GM18858 (cell line): ENCODE measurements around the gene IRF8.
"Not testable (repeated sequence)": the region's sequence is repeated elsewhere in the genome, so short reads cannot be mapped to it uniquely, and the experiment has no call there.

Source experiments
- ATAC-seq: cut with Tn5 transposase; IDR thresholded peaks from one replicate; pipeline ENCODE4 v1.9.1; 2021; ENCODE audit not compliant: unreplicated experiment

Gene IRF8

DNA sequence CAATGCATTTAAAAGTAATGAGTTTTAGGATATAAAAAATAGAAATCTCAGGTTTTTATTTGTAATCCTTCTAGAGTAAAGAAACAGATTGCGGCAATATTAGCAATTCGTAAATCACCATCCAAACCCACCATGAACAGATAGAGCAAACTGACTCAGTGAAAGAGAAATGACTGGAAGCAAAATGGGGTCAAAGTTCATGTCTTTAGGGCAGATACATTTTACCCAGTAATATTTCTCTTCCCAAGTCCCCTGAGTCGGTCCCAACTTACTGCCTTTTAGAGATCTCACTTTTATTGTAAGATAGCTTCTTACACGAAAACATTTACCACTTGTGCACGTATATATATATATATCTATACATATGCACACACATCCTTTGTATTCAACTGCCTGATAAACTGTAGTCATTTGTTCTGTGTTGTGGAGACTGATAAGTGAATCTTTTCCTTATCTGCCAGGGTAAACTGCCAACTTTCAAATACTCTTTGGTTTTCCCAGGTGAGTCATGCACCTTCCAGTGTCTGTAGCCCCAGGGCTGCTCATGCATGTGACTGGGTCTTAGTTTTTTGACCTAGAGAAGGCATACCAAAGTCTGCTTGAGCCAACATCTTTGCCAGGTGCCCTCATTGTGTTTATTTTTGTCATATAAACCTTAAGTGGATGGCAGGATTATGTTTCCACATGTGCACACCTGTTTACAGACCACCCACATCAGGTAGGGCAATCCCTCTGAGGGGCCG lies 7.8 kb upstream of the IRF8 start:
- no peak for ATAC-seq

GRCh38 chr16:85891776-85892166 lies 7.2 kb upstream of the IRF8 start:
- ATAC-seq: no peak

GRCh38 chr16:85892760-85893159 lies 6.2 kb upstream of the IRF8 start:
- ATAC-seq: no peak

GRCh38 chr16:85894266-85894665 lies 4.7 kb upstream of the IRF8 start:
- ATAC-seq: no peak

DNA sequence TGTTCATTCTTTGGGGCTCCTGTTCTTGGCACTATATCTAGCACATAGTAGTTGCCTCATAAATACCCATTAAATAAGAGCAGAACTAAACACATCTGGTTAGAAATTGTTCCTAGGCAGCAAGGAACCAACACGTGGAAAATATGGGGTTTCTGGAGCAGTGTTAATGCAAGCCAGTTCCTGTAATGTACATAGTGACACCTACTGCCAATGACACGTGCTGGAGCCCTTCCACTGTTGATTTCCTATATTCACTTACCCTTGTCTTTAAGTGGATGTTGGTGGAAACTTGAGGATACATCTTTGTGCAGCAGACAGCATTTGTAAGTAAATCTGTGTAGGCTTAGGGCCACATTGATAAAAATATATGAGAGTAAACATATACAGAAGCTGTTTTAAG lies 1.6 kb upstream of the IRF8 start:
- no peak for ATAC-seq

DNA sequence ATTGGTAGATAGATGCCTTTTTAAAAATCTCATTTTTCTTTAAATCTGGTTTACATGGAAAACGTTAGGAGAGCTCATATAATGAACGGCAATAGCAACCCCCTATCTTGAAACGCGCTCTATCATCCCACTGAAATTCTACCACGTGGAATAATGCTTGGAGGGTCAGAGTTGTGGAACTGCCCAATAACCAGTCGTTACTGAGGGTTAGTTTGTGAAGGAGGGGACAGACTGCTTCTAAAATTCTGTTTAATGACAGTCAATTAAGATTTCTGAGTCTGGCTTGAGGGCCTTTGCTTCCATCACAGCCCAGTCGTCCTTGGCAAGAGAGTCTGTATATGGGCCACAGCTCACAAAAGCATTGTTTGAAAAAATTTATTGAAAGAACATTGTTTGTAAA lies 482 bp downstream of the IRF8 start:
- ATAC-seq: no peak

DNA sequence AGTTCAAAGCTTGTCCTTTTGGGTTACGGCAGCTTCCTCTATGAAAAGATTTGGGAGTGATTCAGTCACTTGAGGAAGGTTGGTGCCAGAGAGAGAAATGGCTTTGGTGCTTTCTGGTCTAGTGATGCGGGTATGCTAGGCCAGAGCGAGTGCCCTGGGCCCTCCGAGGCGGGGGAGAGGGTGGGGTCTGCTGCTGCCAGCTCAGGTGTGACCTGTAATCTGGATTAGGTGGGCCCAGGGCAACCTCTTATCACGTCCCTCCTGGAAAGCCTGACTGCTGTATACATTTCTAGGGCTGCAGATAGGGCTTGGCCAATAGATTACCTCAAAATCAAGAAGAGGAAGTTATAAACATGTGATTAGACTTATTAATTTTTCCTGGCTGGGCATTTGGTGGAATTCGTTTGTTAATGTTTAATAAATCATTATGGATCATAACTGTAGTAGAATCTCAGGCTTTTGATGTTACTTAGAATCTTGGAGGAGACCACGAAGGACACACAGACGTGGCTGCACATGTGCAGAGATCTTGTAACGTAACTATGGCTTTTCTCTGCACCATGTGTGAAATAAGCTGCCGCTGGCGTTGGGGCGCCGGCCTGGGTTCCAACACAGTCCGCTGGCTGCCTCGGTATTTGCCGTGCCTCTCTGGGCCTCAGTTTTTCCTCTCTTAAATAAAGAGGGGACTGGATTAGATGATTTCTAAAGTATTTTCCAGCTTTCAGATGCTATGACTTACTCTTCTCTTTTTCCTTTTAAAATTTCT lies 1.2 kb downstream of the IRF8 start:
- no peak for ATAC-seq

DNA sequence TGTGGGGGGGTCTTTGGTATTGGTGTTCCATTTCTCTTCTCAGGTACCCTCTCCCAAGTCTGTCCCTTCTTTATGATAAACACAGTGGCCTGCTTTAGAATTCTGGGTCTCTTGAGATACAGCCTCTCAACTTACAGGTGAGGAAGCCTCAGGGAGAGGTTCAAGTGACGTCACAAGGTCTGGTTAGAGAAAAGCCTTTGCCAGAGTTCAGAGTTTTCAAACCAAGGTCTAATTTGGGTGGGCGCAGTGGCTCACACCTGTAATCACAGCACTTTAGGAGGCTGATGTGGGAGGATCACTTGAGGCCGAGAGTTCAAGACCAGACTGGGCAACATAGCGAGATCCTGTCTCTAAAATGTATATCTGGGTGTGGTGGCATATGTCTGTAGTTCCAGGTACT lies 2.1 kb downstream of the IRF8 start:
- no peak for ATAC-seq

GRCh38 chr16:85901773-85902365 lies 2.9 kb downstream of the IRF8 start:
- ATAC-seq: no peak

DNA sequence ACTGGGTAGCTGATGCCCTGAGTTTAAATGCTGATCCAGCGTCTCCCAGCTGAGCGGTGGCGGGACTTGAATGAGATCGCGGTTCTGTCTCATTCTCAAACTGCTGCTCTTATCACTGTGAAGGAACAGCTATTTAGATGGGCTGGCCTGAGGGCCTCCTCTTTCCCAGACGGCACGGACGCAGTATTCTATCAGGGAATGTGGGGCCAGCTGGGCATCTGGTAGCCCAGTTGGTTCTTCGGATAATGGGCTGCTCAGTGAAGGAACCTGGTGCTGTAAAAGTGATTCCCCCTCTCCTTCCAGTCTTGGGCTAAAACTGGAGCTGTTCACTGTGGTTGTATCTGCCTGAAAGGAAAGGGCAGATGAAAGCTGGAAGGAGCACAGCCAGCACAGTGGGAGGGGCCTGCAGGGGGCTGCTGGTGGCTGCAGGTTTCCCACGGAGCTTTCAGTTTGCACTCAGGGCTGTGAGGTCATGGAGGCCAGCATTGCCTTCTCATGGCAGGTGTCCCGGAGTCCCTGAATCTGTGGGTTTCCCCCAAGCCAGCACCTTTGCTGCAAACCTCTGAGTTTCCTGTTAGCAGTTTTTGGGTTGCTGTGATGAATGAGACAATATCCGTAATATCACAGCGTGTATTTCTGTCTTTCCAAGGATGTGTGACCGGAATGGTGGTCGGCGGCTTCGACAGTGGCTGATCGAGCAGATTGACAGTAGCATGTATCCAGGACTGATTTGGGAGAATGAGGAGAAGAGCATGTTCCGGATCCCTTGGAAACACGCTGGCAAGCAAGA lies 3.6 kb downstream of the IRF8 start:
- ATAC-seq: no peak

- ATAC-seq: no peak
Measured at GRCh38 chr16:85903559-85903958, 4.6 kb downstream of the IRF8 start.

DNA sequence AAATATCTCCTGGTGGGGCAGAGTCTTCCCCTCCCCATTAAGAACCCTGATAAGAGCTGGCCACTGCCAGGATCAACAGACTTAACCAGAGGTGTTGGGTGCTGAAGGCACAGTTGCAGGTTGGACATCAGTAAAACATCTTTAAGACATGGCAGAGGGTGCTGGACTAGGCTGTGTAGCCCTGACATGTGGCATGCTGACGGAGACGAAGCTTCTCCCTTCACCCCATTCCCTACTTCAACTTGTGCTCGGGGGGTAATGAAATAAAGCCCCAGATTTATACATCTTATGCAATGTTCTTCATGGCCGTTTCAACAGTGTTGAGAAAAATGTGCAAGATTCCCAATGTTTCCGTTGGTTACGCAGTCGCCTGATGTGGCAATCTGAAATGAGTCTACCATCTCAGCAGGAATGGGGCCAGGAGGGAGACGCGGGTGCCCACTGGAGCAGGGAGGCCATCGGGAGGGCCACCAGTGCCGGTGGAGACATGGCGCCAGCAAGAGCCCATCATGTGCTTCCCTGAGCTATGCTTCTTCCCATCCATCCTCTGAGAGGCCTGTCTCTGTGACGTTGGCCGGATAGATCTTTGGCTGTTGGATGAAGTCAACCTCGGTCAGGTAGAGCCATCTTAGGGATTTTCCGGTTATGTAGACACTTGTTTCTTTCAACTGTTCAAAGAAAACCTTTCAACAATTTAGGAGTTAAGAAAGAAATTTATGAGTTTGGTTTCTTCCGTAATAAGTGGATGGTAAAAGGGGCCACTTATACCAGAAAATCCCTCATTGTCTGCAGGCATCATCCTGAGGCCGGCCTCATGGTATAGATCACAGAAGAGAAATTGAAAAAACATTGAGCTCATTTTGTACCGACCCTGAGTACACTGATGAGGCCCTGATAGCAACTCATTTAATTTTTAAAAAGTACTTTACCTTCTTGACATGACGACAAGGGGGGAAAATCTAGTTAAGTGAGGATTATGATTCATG lies 6.4 kb downstream of the IRF8 start:
- no peak for ATAC-seq

- ATAC-seq: no peak
Measured at GRCh38 chr16:85906349-85906748, 7.4 kb downstream of the IRF8 start.

GRCh38 chr16:85907231-85907630 lies 8.3 kb downstream of the IRF8 start:
- ATAC-seq: not testable (repeated sequence)

DNA sequence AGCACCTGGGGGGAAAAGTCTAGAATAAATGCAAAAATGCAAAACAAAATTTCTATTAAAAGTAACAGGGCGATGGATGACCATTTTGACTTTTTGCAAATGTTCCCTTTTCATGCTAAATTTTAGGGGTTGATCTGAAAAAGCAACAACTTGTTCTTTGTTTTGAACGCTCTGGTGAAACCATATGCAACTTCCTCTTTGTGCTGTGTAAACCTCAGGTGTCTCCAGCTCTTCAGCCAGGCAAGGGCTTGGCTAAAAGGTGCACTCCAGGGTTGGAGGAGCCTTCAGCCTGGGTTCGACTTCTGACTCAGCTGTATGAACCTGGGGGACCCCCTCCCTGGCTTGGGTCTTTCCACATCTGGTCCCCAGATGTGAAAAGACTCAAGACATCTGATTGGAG lies 9.5 kb downstream of the IRF8 start:
- peak; percentile 41 for ATAC-seq

DNA sequence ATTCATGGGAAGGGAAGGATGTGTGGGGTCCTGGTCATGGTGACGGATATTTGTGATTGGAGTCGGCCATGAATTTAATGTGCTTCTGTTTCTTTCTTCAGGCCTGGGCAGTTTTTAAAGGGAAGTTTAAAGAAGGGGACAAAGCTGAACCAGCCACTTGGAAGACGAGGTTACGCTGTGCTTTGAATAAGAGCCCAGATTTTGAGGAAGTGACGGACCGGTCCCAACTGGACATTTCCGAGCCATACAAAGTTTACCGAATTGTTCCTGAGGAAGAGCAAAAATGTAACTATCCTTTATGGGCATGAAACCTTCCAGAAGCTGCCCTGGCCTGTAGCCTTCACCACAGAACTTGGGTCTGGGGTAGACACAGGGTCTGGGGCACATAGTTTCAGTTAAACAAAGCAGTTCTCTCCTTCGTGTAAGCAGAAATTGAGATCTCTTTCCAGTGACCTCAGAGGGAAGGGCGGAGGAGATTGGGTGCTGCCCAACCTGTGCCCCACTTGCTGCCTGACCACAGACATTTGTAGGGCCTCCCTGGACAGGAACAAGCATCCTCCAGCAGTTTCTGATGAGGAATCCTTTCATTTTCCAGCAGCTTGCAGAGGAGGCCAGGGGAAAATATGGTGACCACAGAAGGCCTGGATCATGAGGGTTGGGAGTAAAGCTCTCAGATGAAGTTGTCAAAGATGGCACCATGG lies 10.1 kb downstream of the IRF8 start:
- ATAC-seq: no peak

DNA sequence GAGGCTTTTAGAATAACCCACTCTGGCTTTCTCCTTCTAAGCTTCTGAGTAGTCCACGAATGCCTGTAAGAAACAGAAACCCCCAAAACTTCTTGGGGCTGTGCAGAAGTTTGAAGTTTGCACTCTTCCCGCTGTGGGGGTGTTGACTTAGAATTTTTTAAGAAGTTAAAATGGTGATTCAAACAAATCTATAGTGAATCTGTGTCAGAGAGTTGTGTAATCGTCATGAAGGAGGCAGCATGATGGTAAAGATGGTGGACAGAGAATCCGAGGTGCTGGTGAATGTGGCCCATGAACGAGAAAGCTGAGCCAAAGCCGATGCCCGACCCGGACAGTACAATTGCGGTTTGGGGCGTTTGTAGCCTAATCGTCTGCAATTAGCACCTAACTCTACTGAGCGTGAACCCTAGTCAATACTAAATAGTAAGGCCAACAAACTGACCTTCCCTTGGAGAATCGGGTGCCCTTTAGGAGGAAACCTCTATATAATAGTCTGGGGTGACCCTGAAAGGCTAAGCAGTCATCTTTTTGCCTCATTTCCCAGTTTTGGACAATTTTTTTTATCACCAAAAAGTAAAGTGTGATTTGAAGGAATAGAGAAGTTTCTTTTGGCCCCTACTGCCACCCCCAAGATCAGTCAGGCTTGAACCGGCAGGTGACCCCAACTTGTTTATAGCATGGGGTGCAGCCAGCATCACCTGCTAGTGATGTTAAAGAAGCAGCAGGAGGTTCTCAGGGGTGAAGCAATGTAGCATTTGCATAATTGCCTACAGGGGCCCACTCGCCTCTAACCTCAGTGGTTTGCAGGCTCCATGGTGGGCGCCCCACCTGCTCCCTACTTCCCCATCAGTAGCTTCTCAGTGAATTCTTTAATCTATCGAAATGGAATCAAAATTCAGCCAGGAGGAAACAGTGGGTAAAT lies 11.2 kb downstream of the IRF8 start:
- no peak for ATAC-seq

DNA sequence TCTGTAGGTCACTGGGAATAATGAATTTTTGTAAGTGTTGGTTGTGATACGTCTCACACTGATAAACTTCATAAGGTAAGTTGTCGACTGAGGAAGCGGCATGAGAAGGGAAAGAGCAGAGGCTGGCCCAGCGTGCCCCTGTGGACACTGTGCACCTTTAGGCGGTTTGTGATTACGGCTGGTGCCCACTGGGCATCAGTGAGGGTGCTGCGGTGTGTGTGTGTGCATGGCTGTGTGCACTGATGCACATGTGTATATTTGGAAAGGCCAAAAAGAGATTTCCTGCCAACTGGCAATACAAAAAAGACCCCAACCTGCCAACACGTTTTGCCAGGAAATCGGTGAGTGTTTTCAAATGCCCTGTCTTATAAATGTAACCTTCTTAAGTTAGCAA lies 11.9 kb downstream of the IRF8 start:
- no peak for ATAC-seq
